Endothelial cell of umbilical vein (primary cell): ENCODE results near the gene ZSCAN5A. TPM values are rescaled to one million over a fixed set of nuclear protein-coding genes. Genes with fewer than 3 reads are reported as not detected.

Source experiments
- BruUV-seq: library from RNA; stranded (reverse); fragments of 400-500 nt; replicated peaks from 2 replicates; lab custom pipeline; 2021; lab: Mats Ljungman, UMichigan
- CTCF ChIA-PET: fragments of 300-600, 350-600 bp; sonication (Branson Sonifier 250); formaldehyde crosslinking; loops from one replicate; lab custom pipeline; 2021; ENCODE audit warnings: antibody characterized with exemption, inconsistent platforms; lab: Charles Lee
- POLR2A ChIA-PET: fragments of 300-600, 350-600 bp; sonication (Branson Sonifier 250); formaldehyde crosslinking; loops from one replicate; lab custom pipeline; 2021; ENCODE audit warnings: antibody characterized with exemption, inconsistent platforms; lab: Charles Lee
- DNase-seq: peaks from one replicate; pipeline ENCODE4 v3.0.0-alpha.2; 2011; ENCODE audit warnings: low read depth, low spot score
- FAIRE-seq: peaks from 2 replicates; lab custom pipeline; 2011; peaks lifted over from hg19 to GRCh38; lab: Jason Lieb, UNC
- H2AFZ ChIP-seq: 2 replicates; pipeline ENCODE4 v1.6.0; 2012; ENCODE audit warnings: low read depth, low read length, control low read depth, inconsistent platforms
- H3K27ac ChIP-seq: 2 replicates; pipeline ENCODE4 v1.5.1; 2011; ENCODE audit warnings: low read depth, mild to moderate bottlenecking, control low read depth, low read length, moderate library complexity; ENCODE audit not compliant: insufficient read depth
- H3K27me3 ChIP-seq, 2 experiments: 2 replicates each; pipeline versions ENCODE4 v1.6.0 to v1.6.1; 2011; ENCODE audit warnings: low read length in 2 of 2, mixed read lengths in 1 of 2; ENCODE audit not compliant: control insufficient read depth in 2 of 2, insufficient read depth in 2 of 2
- H3K36me3 ChIP-seq, 2 experiments: 2 replicates in 1 of 2; 3 replicates in 1 of 2; pipeline ENCODE4 v1.5.1; 2011; ENCODE audit warnings: low read length in 2 of 2, mild to moderate bottlenecking in 1 of 2, moderate library complexity in 1 of 2; ENCODE audit not compliant: control insufficient read depth in 2 of 2, insufficient read depth in 2 of 2; ENCODE audit errors: extremely low read depth in 1 of 2
- H3K4me1 ChIP-seq: 3 replicates; pipeline ENCODE4 v1.5.1; 2011; ENCODE audit warnings: mild to moderate bottlenecking, low read length; ENCODE audit not compliant: control insufficient read depth, insufficient read depth; ENCODE audit errors: extremely low read depth
- H3K4me2 ChIP-seq: 2 replicates; pipeline ENCODE4 v1.6.1; 2011; ENCODE audit warnings: low read length, control low read depth, mixed read lengths; ENCODE audit not compliant: insufficient read depth
- H3K4me3 ChIP-seq, 3 experiments: fragments of 200-600 bp in 1 of 3; sonication (generic), shearing (Covaris generic) in 1 of 3; replicated peaks in 1 of 3; 2 replicates each; pipeline ENCODE4 v1.5.1; 2011 to 2016; ENCODE audit warnings: control low read depth in 3 of 3, low read length in 3 of 3, mild to moderate bottlenecking in 2 of 3, inconsistent platforms in 1 of 3, low read depth in 1 of 3, moderate library complexity in 1 of 3; ENCODE audit not compliant: insufficient read depth in 1 of 3
- H3K79me2 ChIP-seq: 2 replicates; pipeline ENCODE4 v1.6.0; 2012; ENCODE audit warnings: low read length, inconsistent platforms; ENCODE audit not compliant: control insufficient read depth, insufficient read depth
- H3K9ac ChIP-seq: replicated peaks from 2 replicates; pipeline ENCODE3; 2011; ENCODE audit warnings: low read length, control low read depth; ENCODE audit not compliant: insufficient read depth; ENCODE audit errors: extremely low read depth
- H3K9me1 ChIP-seq: replicated peaks from 3 replicates; pipeline ENCODE4 v1.6.0; 2011; ENCODE audit warnings: mild to moderate bottlenecking, low read length; ENCODE audit not compliant: control insufficient read depth, insufficient read depth; ENCODE audit errors: extremely low read depth
- H3K9me3 ChIP-seq: replicated peaks from 2 replicates; pipeline ENCODE4 v1.5.1; 2012; ENCODE audit warnings: low read length, inconsistent platforms; ENCODE audit not compliant: control insufficient read depth, insufficient read depth
- H4K20me1 ChIP-seq: replicated peaks from 2 replicates; pipeline ENCODE3; 2011; ENCODE audit warnings: mild to moderate bottlenecking, low read length; ENCODE audit not compliant: control insufficient read depth, insufficient read depth; ENCODE audit errors: extremely low read depth
- CTCF ChIP-seq, 2 donors: IDR thresholded peaks; 1 replicate in 1 of 2; 2 replicates in 1 of 2; pipeline ENCODE4 v1.5.1; 2011; ENCODE audit warnings: low read length in 2 of 2, mild to moderate bottlenecking in 2 of 2, moderate library complexity in 2 of 2, control low read depth in 1 of 2, inconsistent platforms in 1 of 2, low read depth in 1 of 2; ENCODE audit not compliant: insufficient read depth in 1 of 2; ENCODE audit errors: extremely low read depth in 1 of 2
- EZH2 ChIP-seq: IDR thresholded peaks from 2 replicates; pipeline ENCODE4 v1.6.1; 2012; ENCODE audit warnings: borderline replicate concordance, low read depth, mild to moderate bottlenecking, moderate library complexity, low read length, inconsistent platforms; ENCODE audit not compliant: severe bottlenecking
- FOS ChIP-seq: IDR thresholded peaks from 2 replicates; pipeline ENCODE4 v1.6.1; 2011; ENCODE audit warnings: mild to moderate bottlenecking, low read length, moderate library complexity, borderline replicate concordance; ENCODE audit not compliant: insufficient read depth
- GATA2 ChIP-seq: IDR thresholded peaks from 2 replicates; pipeline ENCODE4 v1.7.0; 2011; ENCODE audit warnings: low read depth, mild to moderate bottlenecking, moderate library complexity, mixed read lengths, low read length; ENCODE audit not compliant: insufficient read length, insufficient read depth
- JUN ChIP-seq: IDR thresholded peaks from 2 replicates; pipeline ENCODE4 v1.6.1; 2011; ENCODE audit warnings: borderline replicate concordance, low read depth; ENCODE audit not compliant: insufficient read length, insufficient read depth
- MAX ChIP-seq: IDR thresholded peaks from 2 replicates; pipeline ENCODE4 v1.6.1; 2011; ENCODE audit not compliant: insufficient read depth, insufficient read length
- MYC ChIP-seq: IDR thresholded peaks from one replicate; pipeline ENCODE4 v1.6.1; 2011; ENCODE audit warnings: mild to moderate bottlenecking, low read depth, low read length
- POLR2A ChIP-seq: IDR thresholded peaks from 2 replicates; pipeline ENCODE4 v1.6.1; 2012; ENCODE audit warnings: low read depth, mild to moderate bottlenecking, control low read depth, low read length
- POLR2AphosphoS5 ChIP-seq: IDR thresholded peaks from 2 replicates; pipeline ENCODE4 v1.6.1; 2012; ENCODE audit warnings: low read depth, mild to moderate bottlenecking, control low read depth, low read length, moderate library complexity; ENCODE audit not compliant: insufficient read depth
- dilution Hi-C: fragments of 300-500 bp; cut with MboI; formaldehyde crosslinking; loops from one replicate; pipeline ENCODE4 v1.15.0; 2019; ENCODE audit warnings: low sequenced_read_pairs; ENCODE audit not compliant: extremely low pct_ligation_motif_present
- intact Hi-C: fragments of 100-400 bp; cut with micrococcal nuclease; formaldehyde crosslinking; loops from one replicate; pipeline ENCODE4 v1.10.0; 2022
- polyA plus RNA-seq, 4 experiments: library from polyadenylated mRNA; depleted of rRNA in 3 of 4; stranded (reverse) in 3 of 4; unstranded in 1 of 4; fragments of >200 nt; gene quantifications; 2 replicates each; pipeline versions ENCODE4 v1.2.1 to v1.2.3, GENCODE V29; 2011 to 2012; ENCODE audit warnings: missing spikeins in 1 of 4
- total RNA-seq: library from RNA; stranded (reverse); gene quantifications from 2 replicates; pipeline ENCODE4 v1.2.3, GENCODE V29; 2021

Gene ZSCAN5A
- total and polyA plus RNA-seq, 2 donors (not counting 3 experiments of a cell fraction or from before 2014, with no cell fraction given) = 5.1 to 12.2 TPM

- POLR2A ChIA-PET = no interaction called here
- intact Hi-C loops = no loop called here
These were observed 3.1 kb upstream of the ZSCAN5A start for GRCh38 chr19:56317749-56318148.

GRCh38 chr19:56316728-56317127 is 2.1 kb upstream of the ZSCAN5A start:
- H3K27me3 ChIP-seq = no peaks in the 10 kb centered on the region
- no TSS peak for BruUV-seq
- dilution Hi-C loops = no loop called here
- H2AFZ ChIP-seq = no peak overlapping the region
- no peak overlapping the region for H3K9ac ChIP-seq
- no peak for DNase-seq
- H3K9me1 ChIP-seq = no peaks in the 10 kb centered on the region
- no peak for FAIRE-seq
- H3K27ac ChIP-seq = no peak overlapping the region
- H4K20me1 ChIP-seq = no peaks in the 10 kb centered on the region
- intact Hi-C loops = no loop called here
- no peaks in the 10 kb centered on the region for H3K79me2 ChIP-seq
- CTCF ChIA-PET = interaction anchor here (0.6 kb wide), 1 partner anchor 17 kb away, joined by 3 read pairs; no protein-coding TSS in a partner anchor
- no peak overlapping the region for H3K4me3 ChIP-seq
- no peak for TF ChIP-seq GATA2
- no peak for TF ChIP-seq MAX
- no peak for TF ChIP-seq POLR2A
- TF ChIP-seq JUN = no peak
- no peak for TF ChIP-seq EZH2
- TF ChIP-seq FOS = no peak
- TF ChIP-seq POLR2AphosphoS5 = no peak
- no peak for TF ChIP-seq CTCF (IDR thresholded peaks at IDR 0.05; ENCODE audit: extremely low read depth in 1 of 2, insufficient read depth in 1 of 2, low read depth in 1 of 2, low read length in 2 of 2)
- no peak for TF ChIP-seq MYC
- H3K4me2 ChIP-seq = no peak overlapping the region
- POLR2A ChIA-PET = no interaction called here
- H3K9me3 ChIP-seq = no peaks in the 10 kb centered on the region
- H3K36me3 ChIP-seq = no peaks in the 10 kb centered on the region
- H3K4me1 ChIP-seq = peaks cover 12% of the 10 kb centered on the region

More at GRCh38 chr19:56317749-56318148, 3.1 kb upstream of the ZSCAN5A start:
- Histone ChIP-seq H3K79me2 (no peaks in the 10 kb centered on the region), H3K9ac (no peak overlapping the region), H3K9me3 (no peaks in the 10 kb centered on the region), H3K4me2 (no peak overlapping the region), H3K27ac (no peak overlapping the region), H3K27me3 (no peaks in the 10 kb centered on the region), H3K4me3 (no peak overlapping the region), H2AFZ (no peak overlapping the region), H3K36me3 (no peaks in the 10 kb centered on the region), H3K4me1 (peaks cover 12% of the 10 kb centered on the region), H3K9me1 (no peaks in the 10 kb centered on the region), H4K20me1 (no peaks in the 10 kb centered on the region)
- CTCF ChIA-PET = interaction anchor here (1.7 to 2.4 kb wide), 3 partner anchors 16 to 252 kb away, joined by 6 to 19 read pairs (median 12); no protein-coding TSS in a partner anchor
- dilution Hi-C loops = no loop called here
- FAIRE-seq = no peak
- BruUV-seq = no TSS peak
- TF ChIP-seq MYC = no peak
- no peak for TF ChIP-seq GATA2
- no peak for TF ChIP-seq POLR2A
- TF ChIP-seq POLR2AphosphoS5 = no peak
- no peak for DNase-seq
